ENCODE data around the gene PRB3.

DNA sequence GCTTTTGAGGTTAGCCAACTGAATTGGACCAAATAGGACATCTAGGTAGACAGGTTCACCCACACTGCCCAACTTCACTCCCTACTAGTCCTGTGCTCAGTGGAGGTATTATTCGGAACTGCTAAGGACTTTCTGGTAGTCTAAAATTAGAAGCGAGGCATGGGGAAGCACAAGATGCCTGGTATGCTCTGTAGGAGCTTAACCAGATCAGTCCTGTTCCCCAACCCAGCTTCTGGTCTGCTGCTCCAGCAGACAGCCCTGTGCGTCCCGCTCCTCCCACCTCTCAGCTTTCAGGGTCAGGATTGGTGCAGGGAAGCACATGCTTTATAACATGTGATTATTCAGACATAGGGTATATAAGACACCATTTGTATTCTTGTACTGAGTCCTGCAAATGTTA is 31.2 kb downstream of the PRB3 start:
- TF ChIP-seq, protein P1, sequence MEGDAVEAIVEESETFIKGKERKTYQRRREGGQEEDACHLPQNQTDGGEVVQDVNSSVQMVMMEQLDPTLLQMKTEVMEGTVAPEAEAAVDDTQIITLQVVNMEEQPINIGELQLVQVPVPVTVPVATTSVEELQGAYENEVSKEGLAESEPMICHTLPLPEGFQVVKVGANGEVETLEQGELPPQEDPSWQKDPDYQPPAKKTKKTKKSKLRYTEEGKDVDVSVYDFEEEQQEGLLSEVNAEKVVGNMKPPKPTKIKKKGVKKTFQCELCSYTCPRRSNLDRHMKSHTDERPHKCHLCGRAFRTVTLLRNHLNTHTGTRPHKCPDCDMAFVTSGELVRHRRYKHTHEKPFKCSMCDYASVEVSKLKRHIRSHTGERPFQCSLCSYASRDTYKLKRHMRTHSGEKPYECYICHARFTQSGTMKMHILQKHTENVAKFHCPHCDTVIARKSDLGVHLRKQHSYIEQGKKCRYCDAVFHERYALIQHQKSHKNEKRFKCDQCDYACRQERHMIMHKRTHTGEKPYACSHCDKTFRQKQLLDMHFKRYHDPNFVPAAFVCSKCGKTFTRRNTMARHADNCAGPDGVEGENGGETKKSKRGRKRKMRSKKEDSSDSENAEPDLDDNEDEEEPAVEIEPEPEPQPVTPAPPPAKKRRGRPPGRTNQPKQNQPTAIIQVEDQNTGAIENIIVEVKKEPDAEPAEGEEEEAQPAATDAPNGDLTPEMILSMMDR (conservative IDR thresholded peaks at IDR 0.05; ENCODE audit: low read length) = no peak
- no peak for TF ChIP-seq EZH2phosphoT487 (IDR thresholded peaks at IDR 0.05; ENCODE audit: borderline replicate concordance, low read depth, low read length)
